ENCODE measurements around the gene MEGF6. TPM values are rescaled to one million over a fixed set of nuclear protein-coding genes. Genes with fewer than 3 reads are reported as not detected.
"Not testable (repeated sequence)": the region's sequence is repeated elsewhere in the genome, so short reads cannot be mapped to it uniquely, and the experiment has no call there.

Gene MEGF6
- total and polyA plus RNA-seq, 2 experiments from 2014 or later, result 11.6 to 21.9 TPM

DNA sequence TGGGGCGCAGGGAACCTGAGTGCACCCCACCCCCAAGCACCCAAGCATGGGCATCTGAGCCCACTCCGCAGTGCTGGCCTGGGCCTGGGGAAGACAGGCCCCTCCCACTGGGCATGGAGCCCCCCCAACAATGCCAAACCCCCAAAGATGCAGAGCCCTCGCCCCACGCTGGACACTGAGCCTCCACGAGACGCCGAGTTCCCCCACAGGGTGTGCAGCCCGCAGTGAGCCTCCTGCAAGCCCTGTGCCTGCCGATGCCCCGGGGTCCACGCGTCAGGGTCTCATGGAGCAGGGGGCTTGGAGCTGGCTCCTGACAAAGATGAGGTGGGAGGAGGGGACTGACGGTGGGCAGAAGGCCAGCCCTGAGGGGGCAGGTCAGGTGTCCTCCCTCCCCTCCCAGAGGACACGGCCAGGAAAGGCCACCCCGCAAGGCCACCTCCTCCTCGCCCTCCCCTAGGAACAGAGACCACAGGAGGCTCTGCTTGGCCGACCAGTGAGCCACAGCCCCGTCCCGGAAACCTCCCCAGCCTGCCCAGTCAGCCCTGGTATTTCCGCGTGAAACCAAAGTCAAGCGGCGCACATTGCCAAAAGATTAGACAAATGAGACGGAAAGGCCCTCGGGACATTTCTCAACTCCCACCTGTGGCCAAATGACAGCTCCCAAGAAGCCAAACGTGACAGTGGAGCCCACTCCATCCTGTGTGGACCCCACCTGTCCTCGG lies 33.4 kb downstream of the MEGF6 start:
- no peaks in the 10 kb centered on the region for H3K79me2 ChIP-seq
- no peaks in the 10 kb centered on the region for H4K20me1 ChIP-seq (ENCODE audit: insufficient read depth, poor library complexity, severe bottlenecking)
- no peak overlapping the region for H2AFZ ChIP-seq
- no peaks in the 10 kb centered on the region for H3K27me3 ChIP-seq
- H3K4me2 ChIP-seq, result no peak overlapping the region
- no peak for TF ChIP-seq EZH2 (IDR thresholded peaks at IDR 0.05; ENCODE audit: borderline replicate concordance)
- no peaks in the 10 kb centered on the region for H3K36me3 ChIP-seq (replicated peaks; ENCODE audit: insufficient read depth, low read depth)
- H3K27ac ChIP-seq, result no peak overlapping the region
- no peak overlapping the region for H3K4me3 ChIP-seq
- 86% methylated on average over 26 of the region's 27 CpGs for WGBS (ENCODE audit: low lambda C conversion rate, missing lambda C conversion rate)
- no peak for DNase-seq (ENCODE audit: low spot score)
- H3K9me2 ChIP-seq (replicated peaks; ENCODE audit: insufficient read depth), result no peaks in the 10 kb centered on the region
- no peaks in the 10 kb centered on the region for H3K9me3 ChIP-seq (ENCODE audit: low read depth)
- H3K4me1 ChIP-seq (ENCODE audit: insufficient read depth), result no peaks in the 10 kb centered on the region

DNA sequence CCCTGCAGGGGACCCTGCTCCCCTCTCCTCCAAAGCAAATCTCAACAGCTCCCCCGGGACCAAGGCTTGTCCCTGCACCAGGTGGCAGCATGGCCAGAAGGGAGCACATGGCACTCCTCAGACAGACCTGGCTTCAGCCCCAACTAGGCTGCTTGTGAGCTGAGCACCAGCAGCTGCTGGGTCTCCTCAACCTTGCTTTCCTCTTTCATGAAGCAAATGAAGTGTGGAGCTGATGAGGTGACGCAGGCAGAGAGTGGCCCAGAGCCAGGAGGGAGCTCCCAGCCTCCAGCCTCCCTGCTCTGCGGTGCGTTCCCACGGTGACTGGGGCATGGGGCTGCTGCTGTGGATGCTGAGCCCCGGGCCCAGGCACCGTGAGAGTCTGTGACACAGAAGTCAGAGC lies 34.0 kb downstream of the MEGF6 start:
- Histone ChIP-seq H3K79me2 (no peaks in the 10 kb centered on the region), H3K36me3 (replicated peaks; ENCODE audit: insufficient read depth, low read depth) (no peaks in the 10 kb centered on the region), H3K9me2 (replicated peaks; ENCODE audit: insufficient read depth) (no peaks in the 10 kb centered on the region), H3K4me3 (no peak overlapping the region), H3K4me2 (no peak overlapping the region), H2AFZ (no peak overlapping the region), H3K27me3 (no peaks in the 10 kb centered on the region), H3K9me3 (ENCODE audit: low read depth) (no peaks in the 10 kb centered on the region), H3K27ac (no peak overlapping the region), H4K20me1 (ENCODE audit: insufficient read depth, poor library complexity, severe bottlenecking) (no peaks in the 10 kb centered on the region), H3K4me1 (ENCODE audit: insufficient read depth) (no peaks in the 10 kb centered on the region)
- TF ChIP-seq, protein P1, sequence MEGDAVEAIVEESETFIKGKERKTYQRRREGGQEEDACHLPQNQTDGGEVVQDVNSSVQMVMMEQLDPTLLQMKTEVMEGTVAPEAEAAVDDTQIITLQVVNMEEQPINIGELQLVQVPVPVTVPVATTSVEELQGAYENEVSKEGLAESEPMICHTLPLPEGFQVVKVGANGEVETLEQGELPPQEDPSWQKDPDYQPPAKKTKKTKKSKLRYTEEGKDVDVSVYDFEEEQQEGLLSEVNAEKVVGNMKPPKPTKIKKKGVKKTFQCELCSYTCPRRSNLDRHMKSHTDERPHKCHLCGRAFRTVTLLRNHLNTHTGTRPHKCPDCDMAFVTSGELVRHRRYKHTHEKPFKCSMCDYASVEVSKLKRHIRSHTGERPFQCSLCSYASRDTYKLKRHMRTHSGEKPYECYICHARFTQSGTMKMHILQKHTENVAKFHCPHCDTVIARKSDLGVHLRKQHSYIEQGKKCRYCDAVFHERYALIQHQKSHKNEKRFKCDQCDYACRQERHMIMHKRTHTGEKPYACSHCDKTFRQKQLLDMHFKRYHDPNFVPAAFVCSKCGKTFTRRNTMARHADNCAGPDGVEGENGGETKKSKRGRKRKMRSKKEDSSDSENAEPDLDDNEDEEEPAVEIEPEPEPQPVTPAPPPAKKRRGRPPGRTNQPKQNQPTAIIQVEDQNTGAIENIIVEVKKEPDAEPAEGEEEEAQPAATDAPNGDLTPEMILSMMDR (IDR thresholded peaks at IDR 0.05; ENCODE audit: poor library complexity), result no peak
- no peak for TF ChIP-seq EZH2 (IDR thresholded peaks at IDR 0.05; ENCODE audit: borderline replicate concordance)
- WGBS (ENCODE audit: low lambda C conversion rate, missing lambda C conversion rate), result 95% methylated on average over 7 of the region's 7 CpGs
- DNase-seq (ENCODE audit: low spot score), result no peak

DNA sequence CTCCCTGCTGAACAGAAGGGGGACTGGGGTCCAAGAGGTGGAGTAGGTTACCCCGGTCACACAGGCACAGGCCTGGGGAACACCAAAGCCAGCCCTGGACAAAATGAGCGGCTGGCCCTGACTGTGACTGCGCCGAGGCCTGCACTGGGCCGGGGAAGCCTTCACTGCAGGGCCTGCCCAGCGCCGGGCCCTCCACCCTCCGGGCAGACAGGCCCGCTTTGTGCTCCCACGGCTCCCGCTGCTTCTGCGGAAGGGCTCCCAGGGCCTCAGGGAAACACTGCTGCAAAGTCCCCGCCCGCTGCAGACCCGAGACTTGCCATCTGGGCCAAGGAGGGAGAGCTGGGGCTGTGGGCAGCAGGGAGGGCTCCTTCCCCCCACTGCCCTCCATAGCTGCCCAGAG lies 35.3 kb downstream of the MEGF6 start:
- no peaks in the 10 kb centered on the region for H3K9me2 ChIP-seq (replicated peaks; ENCODE audit: insufficient read depth)
- no peak overlapping the region for H3K4me3 ChIP-seq
- WGBS (ENCODE audit: low lambda C conversion rate, missing lambda C conversion rate), result 94% methylated on average over 15 of the region's 15 CpGs
- no peaks in the 10 kb centered on the region for H4K20me1 ChIP-seq (ENCODE audit: insufficient read depth, poor library complexity, severe bottlenecking)
- H3K4me1 ChIP-seq (ENCODE audit: insufficient read depth), result no peaks in the 10 kb centered on the region
- TF ChIP-seq EZH2phosphoT487 (IDR thresholded peaks at IDR 0.05; ENCODE audit: low read depth, severe bottlenecking, unreplicated experiment) (no peak), EZH2 (IDR thresholded peaks at IDR 0.05; ENCODE audit: borderline replicate concordance) (no peak)
- TF ChIP-seq, protein P1 (IDR thresholded peaks at IDR 0.05; ENCODE audit: poor library complexity), result no peak
- H3K4me2 ChIP-seq, result no peak overlapping the region
- H3K9me3 ChIP-seq (ENCODE audit: low read depth), result no peaks in the 10 kb centered on the region
- no peak overlapping the region for H3K27ac ChIP-seq
- no peaks in the 10 kb centered on the region for H3K27me3 ChIP-seq
- DNase-seq (ENCODE audit: low spot score), result no peak
- H3K79me2 ChIP-seq, result no peaks in the 10 kb centered on the region
- H3K36me3 ChIP-seq (replicated peaks; ENCODE audit: insufficient read depth, low read depth), result no peaks in the 10 kb centered on the region
- H2AFZ ChIP-seq, result no peak overlapping the region

DNA sequence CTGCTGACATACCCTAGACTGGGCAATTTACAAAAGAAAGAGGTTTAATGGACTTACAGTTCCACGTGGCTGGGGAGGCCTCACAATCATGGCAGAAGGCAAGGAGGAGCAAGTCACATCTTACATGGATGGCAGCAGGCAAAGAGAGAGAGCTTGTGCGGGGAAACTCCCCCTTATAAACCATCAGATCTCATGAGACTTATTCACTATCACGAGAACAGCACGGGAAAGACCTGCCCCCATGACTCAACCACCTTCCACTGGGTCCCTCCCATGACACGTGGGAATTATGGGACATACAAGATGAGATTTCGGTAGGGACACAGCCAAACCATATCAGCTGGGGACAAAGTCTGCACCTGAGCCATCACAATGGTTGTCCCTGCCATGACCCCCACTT lies 35.8 kb downstream of the MEGF6 start:
- not testable (repeated sequence) for DNase-seq (ENCODE audit: low spot score); H2AFZ ChIP-seq; H3K9me3 ChIP-seq (ENCODE audit: low read depth); H3K36me3 ChIP-seq (replicated peaks; ENCODE audit: insufficient read depth, low read depth); H3K4me3 ChIP-seq; H3K79me2 ChIP-seq; H3K4me1 ChIP-seq (ENCODE audit: insufficient read depth); H3K4me2 ChIP-seq; H4K20me1 ChIP-seq (ENCODE audit: insufficient read depth, poor library complexity, severe bottlenecking); H3K9me2 ChIP-seq (replicated peaks; ENCODE audit: insufficient read depth); H3K27me3 ChIP-seq; H3K27ac ChIP-seq
- 89% methylated on average over 6 of the region's 6 CpGs for WGBS (ENCODE audit: low lambda C conversion rate, missing lambda C conversion rate)

All from hepatocyte (in vitro differentiated cells).